ENCODE results near the gene MORC1. TPM values are rescaled to one million over a fixed set of nuclear protein-coding genes. Genes with fewer than 3 reads are reported as not detected.

Gene MORC1
- polyA plus RNA-seq, 2 of the 4 experiments (the other 2 are of a cell fraction) = not detected

DNA sequence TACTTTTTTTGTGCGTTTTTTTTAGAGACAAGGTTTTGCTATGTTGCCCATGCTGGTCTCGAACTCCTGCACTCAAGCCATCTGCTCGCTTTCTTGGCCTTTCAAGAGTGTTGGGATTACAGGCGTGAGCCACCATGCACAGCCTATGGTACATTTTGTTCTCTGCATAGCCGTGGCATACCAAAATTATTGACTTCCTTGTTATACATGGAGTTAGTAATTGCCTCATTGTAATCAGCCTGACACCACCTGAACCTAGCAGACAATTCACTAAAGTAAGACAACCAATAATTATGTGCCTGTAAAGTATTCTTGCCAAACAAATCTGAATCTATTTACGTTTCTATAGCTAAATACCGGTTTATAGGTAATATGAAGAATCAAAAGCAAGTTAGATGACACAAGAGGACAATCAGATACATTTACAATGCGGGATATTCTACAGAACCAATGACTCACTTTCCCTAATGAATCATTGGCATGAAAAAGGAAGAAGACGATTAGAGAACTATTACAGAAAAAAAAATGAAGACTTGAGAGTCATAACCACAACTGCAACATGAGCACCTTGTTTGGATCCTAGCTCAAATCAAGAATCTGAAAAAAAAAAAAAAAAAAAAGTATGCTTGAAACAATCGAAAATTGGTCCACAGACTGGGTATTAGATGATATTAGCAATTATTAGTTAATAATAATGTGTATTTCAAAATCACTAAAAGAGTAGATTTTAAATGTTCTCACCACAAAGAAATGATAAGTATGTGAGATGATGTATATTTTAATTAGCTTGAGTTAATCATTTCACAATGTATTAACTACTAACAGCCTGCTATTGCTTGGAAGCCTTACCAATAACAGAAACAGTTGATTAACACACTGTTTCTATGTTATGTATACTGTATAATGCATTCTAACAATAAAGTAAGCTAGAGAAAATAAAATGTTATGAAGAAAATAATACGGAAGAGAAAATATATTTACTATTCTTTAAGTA lies 171.3 kb downstream of the MORC1 start:
- H3K4me2 ChIP-seq = no peak overlapping the region
- POLR2A ChIA-PET = no interaction called here
- H3K9me3 ChIP-seq = no peaks in the 10 kb centered on the region
- ATAC-seq (no peak), FAIRE-seq (no peak), DNase-seq (ENCODE audit: low read depth in 1 of 2, low spot score in 1 of 2) (no peak)
- WGBS (ENCODE audit: missing lambda C conversion rate) = 23% methylated on average over 11 of the region's 11 CpGs
- no peaks in the 10 kb centered on the region for H3K4me1 ChIP-seq
- CTCF ChIA-PET = interaction anchor here (0.7 kb wide), 1 partner anchor 64 kb away, joined by 3 read pairs; no protein-coding TSS in a partner anchor
- no peak overlapping the region for H3K27ac ChIP-seq
- TF ChIP-seq POLR2AphosphoS2 (conservative IDR thresholded peaks at IDR 0.05; ENCODE audit: low read length) (no peak), CBX2 (IDR thresholded peaks at IDR 0.05; ENCODE audit: borderline replicate concordance, low read depth) (no peak), SMC3 (IDR thresholded peaks at IDR 0.05) (no peak), RNF2 (IDR thresholded peaks at IDR 0.05; ENCODE audit: borderline replicate concordance, low read depth) (no peak), FOSL2 (IDR thresholded peaks at IDR 0.05) (no peak), FOSL2 (CRISPR knock-in tag; IDR thresholded peaks at IDR 0.05) (no peak)
- TF ChIP-seq, protein P1, sequence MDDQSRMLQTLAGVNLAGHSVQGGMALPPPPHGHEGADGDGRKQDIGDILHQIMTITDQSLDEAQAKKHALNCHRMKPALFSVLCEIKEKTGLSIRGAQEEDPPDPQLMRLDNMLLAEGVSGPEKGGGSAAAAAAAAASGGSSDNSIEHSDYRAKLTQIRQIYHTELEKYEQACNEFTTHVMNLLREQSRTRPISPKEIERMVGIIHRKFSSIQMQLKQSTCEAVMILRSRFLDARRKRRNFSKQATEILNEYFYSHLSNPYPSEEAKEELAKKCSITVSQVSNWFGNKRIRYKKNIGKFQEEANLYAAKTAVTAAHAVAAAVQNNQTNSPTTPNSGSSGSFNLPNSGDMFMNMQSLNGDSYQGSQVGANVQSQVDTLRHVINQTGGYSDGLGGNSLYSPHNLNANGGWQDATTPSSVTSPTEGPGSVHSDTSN (IDR thresholded peaks at IDR 0.05) = no peak
- no peak overlapping the region for H3K4me3 ChIP-seq

GRCh38 chr3:108940568-108941263 lies 177.2 kb downstream of the MORC1 start:
- H3K9me3 ChIP-seq = no peaks in the 10 kb centered on the region
- H3K4me2 ChIP-seq = no peak overlapping the region
- H3K4me1 ChIP-seq = no peaks in the 10 kb centered on the region
- CTCF ChIA-PET = no interaction called here
- ATAC-seq (no peak), FAIRE-seq (no peak), DNase-seq (ENCODE audit: low read depth in 1 of 2, low spot score in 1 of 2) (no peak)
- WGBS (ENCODE audit: missing lambda C conversion rate) = 19% methylated on average over 5 of the region's 5 CpGs
- TF ChIP-seq RAD21 (conservative IDR thresholded peaks at IDR 0.05 in 1 of 2, IDR thresholded peaks at IDR 0.05 in 1 of 2) = no peak
- no peak for TF ChIP-seq HMGXB4 (CRISPR knock-in tag; IDR thresholded peaks at IDR 0.05; ENCODE audit: borderline replicate concordance)
- no peak for TF ChIP-seq ELK1 (IDR thresholded peaks at IDR 0.05; ENCODE audit: low read depth, low read length)
- TF ChIP-seq MAZ (IDR thresholded peaks at IDR 0.05; ENCODE audit: borderline replicate concordance, low read depth, low read length) = no peak
- H3K4me3 ChIP-seq = no peak overlapping the region
- H3K27ac ChIP-seq = no peak overlapping the region
- POLR2A ChIA-PET = no interaction called here

GRCh38 chr3:108940166-108940565 lies 177.8 kb downstream of the MORC1 start:
- TF ChIP-seq ATOH8 (CRISPR knock-in tag; IDR thresholded peaks at IDR 0.05; ENCODE audit: low read depth) = no peak
- no peak for TF ChIP-seq EHF (CRISPR knock-in tag; IDR thresholded peaks at IDR 0.05)
- TF ChIP-seq RNF2 (IDR thresholded peaks at IDR 0.05; ENCODE audit: borderline replicate concordance, low read depth) = no peak
- TF ChIP-seq ZNF302 (CRISPR knock-in tag; IDR thresholded peaks at IDR 0.05) = no peak
- TF ChIP-seq MAX (IDR thresholded peaks at IDR 0.05) = no peak
- no peak for TF ChIP-seq KDM1A (IDR thresholded peaks at IDR 0.05; ENCODE audit: low read depth)
- TF ChIP-seq, protein P2, sequence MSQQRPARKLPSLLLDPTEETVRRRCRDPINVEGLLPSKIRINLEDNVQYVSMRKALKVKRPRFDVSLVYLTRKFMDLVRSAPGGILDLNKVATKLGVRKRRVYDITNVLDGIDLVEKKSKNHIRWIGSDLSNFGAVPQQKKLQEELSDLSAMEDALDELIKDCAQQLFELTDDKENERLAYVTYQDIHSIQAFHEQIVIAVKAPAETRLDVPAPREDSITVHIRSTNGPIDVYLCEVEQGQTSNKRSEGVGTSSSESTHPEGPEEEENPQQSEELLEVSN (IDR thresholded peaks at IDR 0.05; ENCODE audit: borderline replicate concordance, low read depth) = no peak
- no peak for TF ChIP-seq USF2 (IDR thresholded peaks at IDR 0.05)
- TF ChIP-seq NPAS2 (CRISPR knock-in tag; IDR thresholded peaks at IDR 0.05; ENCODE audit: borderline replicate concordance) = no peak
- no peak for TF ChIP-seq ZC3H11A (IDR thresholded peaks at IDR 0.05)
- no peak for TF ChIP-seq SMC3 (IDR thresholded peaks at IDR 0.05)
- TF ChIP-seq, protein P3, sequence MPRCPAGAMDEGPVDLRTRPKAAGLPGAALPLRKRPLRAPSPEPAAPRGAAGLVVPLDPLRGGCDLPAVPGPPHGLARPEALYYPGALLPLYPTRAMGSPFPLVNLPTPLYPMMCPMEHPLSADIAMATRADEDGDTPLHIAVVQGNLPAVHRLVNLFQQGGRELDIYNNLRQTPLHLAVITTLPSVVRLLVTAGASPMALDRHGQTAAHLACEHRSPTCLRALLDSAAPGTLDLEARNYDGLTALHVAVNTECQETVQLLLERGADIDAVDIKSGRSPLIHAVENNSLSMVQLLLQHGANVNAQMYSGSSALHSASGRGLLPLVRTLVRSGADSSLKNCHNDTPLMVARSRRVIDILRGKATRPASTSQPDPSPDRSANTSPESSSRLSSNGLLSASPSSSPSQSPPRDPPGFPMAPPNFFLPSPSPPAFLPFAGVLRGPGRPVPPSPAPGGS (IDR thresholded peaks at IDR 0.05) = no peak
- CTCF ChIA-PET = no interaction called here
- Histone ChIP-seq H3K4me3 (no peak overlapping the region), H3K27ac (no peak overlapping the region), H3K4me1 (no peaks in the 10 kb centered on the region), H3K9me3 (no peaks in the 10 kb centered on the region), H3K4me2 (no peak overlapping the region)
- FAIRE-seq = no peak
- DNase-seq (ENCODE audit: low read depth in 1 of 2, low spot score in 1 of 2) = no peak
- WGBS (ENCODE audit: missing lambda C conversion rate) = 12% methylated on average over 4 of the region's 4 CpGs
- no peak for ATAC-seq
- POLR2A ChIA-PET = no interaction called here

All from A549 (cell line).